Activated T-helper 9 cell treated with anti-CD3 and anti-CD28 coated beads, Interleukin-2, amount 50 U/mL, for 16 hours (primary cell): ENCODE results near the gene MAPK6.
A peak's percentile ranks its signal among the peaks of the same experiment; 100 is the strongest.
"Not testable (repeated sequence)": the region's sequence is repeated elsewhere in the genome, so short reads cannot be mapped to it uniquely, and the experiment has no call there.

Experiments
- DNase-seq: peaks from one replicate; pipeline ENCODE4 v3.0.0-alpha.2; 2020; ENCODE audit warnings: low read depth

The MAPK6 gene

DNA sequence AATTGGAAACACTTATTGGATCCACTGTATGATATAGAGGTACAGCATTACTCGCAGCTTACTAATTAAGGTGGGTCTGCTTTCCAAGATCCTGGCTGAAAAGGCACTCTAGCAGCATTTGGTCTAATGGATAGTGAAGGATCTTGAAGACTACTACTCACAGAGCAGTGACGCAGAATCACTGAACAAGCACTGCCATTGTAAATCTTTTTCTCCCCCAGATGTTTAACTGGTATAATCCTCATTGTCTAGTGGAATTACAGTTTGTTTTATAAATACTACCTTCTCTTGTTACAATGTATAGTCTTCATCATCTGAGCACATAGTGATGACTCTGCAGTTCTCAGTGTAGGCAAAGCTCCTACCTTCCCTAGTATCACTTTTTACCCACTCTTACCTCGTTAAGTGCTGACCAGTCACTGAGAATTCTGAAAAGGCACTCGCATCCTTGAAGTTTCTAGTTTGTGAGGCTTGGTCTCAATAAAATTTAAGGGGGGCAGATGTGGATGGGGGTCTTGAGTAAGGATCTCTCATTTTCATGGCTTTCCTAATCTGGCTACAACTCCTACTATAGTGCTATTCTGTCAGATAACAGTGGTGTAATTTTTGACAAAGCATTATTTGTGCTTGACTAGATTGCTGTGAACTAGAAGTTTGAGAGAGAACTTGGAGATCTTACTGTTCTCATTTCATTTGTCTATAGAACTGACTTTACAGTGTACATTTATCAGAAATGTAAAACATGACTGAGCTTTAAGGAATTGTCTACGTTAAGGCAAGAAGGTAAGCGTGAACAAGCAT is 23.2 kb downstream of the MAPK6 start:
- DNase-seq = no peak

DNA sequence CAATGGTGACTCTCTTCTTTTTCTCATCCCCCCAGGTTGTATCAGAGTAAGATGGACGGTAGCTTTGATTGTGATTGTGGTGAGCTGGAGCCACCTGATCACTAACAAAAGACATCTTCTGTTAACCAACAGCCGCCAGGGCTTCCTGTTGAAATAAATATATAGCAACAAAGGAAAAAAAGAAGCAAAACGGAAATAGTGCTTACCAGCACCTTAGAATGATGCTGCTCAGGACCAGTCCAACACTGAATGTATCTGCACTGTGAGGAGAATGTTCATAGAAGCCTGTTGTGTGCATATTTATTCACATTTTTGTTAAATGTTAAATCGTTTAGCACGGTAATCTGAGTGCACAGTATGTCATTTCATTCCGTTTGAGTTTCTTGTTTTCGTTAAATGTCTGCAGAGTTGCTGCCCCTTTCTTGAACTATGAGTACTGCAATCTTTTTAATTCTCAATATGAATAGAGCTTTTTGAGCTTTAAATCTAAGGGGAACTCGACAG is 26.8 kb downstream of the MAPK6 start:
- DNase-seq = not testable (repeated sequence)

GRCh38 chr15:52046552-52046951 is 27.5 kb downstream of the MAPK6 start:
- DNase-seq = not testable (repeated sequence)

DNA sequence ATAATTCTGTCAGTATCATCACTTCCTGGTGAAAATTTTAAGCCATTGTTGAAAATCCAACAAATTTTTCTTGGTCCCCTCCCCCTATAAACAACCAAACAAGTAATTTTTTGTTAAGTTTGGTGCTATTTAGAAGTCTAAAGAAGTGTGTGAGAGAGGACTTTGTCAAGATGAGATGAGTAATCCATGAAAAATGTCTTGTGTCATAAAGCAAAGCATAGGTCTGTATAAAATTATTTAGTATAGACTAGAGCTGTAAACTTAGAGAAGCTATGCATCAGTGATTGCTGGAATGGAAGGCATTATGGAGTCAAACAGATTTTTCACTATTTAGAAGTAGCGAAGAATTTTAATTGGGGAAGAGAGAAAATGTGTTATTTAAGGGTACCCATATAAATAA is 31.4 kb downstream of the MAPK6 start:
- no peak for DNase-seq

DNA sequence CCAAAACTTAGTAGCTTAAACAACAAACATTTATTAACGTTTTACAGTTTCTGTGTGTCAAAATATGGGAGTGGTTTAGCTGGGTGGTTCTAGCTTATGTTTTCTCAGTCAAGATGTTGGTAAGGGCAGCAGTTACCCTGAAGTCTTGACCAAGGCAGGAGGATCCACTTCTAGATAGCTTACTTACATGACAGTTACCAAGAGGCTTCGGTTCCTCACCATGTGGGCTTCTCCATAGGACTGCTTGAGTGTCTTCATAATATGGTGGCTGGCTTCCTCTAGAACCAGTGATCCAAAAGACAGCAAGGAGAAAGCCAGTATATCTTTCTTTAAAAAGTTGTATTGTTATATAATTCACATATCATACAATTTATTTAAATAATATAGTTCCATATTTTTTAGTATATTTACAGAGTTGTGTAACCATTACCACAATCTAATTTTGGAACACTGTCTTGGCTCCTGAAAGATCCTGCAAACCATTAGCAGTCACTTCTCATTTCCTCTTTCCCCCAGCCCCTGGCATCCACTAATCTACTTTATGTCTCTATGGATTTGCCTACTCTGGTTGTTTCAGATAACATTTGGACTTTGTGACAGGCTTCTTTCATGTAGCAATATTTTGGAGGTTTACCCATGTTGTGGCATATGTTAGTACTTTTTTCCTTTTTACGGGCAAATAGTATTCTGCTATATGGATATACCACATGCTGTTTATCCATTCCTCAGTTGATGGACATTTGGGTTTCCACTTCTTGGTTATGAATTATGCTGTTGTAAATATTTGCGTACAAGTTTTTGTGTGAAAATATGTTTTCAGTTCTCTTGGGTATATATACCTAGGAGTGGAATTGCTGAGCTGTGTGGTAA is 33.3 kb downstream of the MAPK6 start:
- DNase-seq = no peak

GRCh38 chr15:52054381-52054780 is 35.4 kb downstream of the MAPK6 start:
- no peak for DNase-seq

DNA sequence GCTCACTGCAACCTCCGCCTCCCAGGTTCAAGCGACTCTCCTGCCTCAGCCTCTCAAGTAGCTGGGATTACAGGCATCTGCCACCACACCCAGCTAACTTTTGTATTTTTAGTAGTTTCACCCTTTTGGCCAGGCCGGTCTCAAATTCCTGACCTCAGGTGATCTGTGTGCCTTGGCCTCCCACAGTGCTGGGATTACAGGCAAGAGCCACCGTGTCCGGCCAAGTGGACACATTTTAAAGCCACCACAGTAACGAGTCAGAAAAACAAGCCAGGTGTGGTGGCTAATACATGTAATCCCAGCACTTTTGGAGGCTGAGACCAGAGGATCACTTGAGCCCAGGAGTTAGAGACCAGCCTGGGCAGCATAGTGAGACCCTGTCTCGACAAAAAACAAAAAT is 35.8 kb downstream of the MAPK6 start:
- DNase-seq = not testable (repeated sequence)

DNA sequence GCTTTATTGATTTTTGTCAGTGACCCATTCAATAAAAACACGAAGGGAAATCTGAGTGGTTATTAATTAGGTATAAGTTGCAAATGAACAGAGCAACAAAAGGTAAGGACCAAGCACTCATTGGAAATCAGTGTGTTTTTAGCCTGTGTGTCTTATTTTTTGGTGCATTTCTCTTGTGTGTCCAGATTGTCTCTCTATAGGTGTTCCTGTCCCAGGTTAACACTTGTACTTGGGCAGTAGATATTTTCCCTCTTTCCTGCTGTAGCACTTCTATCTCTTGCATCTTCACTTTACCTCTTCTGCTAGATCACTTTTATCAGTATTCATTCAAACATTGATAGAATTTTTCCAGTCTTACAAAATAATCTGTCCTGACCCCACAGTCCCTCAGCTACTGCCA is 37.0 kb downstream of the MAPK6 start:
- no peak for DNase-seq

GRCh38 chr15:52056496-52056895 is 37.5 kb downstream of the MAPK6 start:
- DNase-seq = no peak

GRCh38 chr15:52057996-52058395 is 39.0 kb downstream of the MAPK6 start:
- DNase-seq = no peak

- DNase-seq = no peak
Observed at GRCh38 chr15:52060501-52060900, 41.5 kb downstream of the MAPK6 start.

- no peak for DNase-seq
Observed at GRCh38 chr15:52066842-52067544, 48.0 kb downstream of the MAPK6 start.

- no peak for DNase-seq
Observed at GRCh38 chr15:52067545-52067926, 48.5 kb downstream of the MAPK6 start.

DNA sequence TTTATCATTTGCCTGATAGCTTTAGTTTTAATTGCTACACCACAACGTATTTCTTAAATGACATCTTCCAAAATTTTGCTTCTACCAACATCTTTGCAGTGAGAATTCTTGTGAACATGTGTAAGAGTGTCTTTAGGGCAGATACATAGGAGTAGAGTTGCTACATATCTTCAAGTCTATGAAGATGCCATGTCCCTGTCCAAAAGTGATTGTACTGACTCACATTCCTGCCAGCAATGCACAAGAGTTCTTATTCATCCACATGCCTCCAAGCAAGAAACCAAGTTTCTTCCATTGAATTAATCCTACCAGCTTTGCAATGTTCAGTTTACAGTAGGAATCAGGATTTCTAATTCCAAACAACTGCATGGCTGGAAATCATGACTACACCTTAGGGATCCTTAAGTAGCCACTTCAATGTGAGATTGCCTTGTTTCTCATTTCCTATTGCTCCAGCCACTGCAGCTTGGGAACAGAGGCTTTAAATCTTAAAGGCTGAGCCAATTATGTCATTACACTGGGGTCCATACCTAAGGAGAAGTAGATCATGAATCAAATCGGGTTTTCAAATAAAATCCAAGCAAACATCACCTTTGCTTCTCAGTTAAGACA is 49.1 kb downstream of the MAPK6 start:
- no peak for DNase-seq

DNA sequence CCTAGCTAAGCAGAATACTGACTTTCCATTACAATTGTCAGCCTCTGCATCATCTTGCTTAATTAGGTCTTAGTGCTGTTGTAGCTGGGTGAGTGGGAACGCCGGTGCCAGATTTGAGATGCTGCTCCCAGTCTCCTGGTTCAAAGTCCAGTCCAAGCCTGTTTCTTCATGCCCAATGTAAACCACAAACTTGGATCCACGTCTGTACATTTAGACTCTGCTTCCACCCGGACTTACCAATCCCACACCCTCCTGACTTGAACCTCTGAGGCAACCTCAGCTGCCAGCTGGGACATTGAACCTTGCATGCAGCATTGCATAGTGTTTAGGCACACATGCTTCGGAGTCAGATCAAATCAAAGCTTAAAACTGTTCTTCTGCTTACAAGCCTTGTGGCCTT is 50.5 kb downstream of the MAPK6 start:
- no peak for DNase-seq

GRCh38 chr15:52071570-52071969 is 52.6 kb downstream of the MAPK6 start:
- DNase-seq = no peak

DNA sequence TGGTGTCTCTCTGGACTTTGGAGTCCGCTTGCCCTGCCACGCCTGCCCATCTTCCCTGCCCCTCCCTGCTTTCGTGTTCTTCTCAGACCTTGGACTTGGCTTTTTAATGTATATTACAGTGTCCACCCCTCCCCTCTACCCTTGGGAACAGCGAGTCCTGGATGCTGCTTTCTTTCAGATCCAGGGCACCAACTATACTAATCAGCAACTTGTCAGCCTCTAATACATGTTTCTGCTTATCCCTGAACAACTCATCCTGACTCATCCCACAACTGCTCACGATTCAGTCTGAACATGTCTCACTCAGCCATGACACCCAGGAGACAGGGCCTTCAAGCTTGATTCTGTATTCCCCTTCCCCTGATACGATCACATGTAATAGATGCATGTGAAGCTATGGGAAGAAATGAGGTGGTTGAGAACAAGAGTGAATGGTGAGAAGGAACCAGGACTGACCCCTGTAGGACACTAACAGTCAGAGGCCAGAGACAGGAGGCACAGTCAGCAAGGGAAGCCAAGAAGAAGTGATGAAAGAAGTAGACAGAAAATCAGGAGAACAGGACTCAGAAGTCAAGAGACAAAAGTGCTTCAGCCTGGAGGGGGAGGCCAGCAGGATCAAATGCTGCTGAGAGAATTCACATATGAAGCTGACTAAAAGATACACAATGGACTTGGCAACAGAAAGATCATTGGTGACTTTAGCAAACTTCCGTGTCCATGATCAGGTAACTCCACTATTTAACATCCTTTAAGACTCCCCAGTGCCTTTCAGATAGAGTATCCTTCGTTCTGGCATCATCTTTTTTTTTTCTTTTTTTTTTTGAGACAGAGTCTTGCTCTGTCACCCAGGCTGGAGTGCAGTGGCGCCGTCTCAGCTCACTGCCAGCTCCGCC is 58.1 kb downstream of the MAPK6 start:
- DNase-seq = no peak

DNA sequence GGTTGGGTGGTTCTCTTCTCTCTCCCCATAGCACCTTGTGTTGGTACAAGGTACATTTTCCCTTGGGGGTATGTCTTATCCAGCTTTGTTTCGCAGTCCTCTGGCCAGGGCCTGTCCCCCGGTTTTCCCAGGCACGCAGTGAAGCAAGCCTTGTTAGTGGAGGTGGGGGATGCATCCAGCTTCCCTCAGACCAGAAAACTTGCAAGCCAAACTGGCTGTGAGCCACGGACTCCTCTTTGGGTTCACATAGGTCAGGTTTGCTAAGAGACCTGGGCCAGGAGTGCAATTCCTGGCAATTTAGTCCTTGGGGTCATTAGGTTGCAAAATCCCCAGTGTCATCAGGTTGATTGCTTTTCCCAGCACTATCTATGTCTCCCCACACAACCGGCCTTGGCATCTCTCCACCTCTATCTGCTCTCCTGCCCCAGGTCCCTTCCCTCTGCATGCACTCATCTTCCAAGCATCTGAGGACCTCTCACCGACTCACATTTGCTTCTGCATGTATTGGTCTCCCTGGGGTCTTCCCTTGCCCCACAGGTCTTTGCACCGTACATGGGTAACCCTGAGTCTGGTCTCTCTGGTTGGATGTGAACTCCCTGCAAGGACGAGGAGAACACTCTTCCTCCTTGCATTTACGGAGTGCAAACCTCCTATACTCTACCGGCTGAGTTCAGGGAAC is 59.3 kb downstream of the MAPK6 start:
- no peak for DNase-seq

- DNase-seq = peak; percentile 68
Observed at GRCh38 chr15:52078876-52079700, 60.1 kb downstream of the MAPK6 start.
